ENCODE data around the gene GNG12. TPM values are rescaled to one million over a fixed set of nuclear protein-coding genes. Genes with fewer than 3 reads are reported as not detected.

Gene GNG12
- total RNA-seq, 6 donors from 2014 or later = 14.3 to 54.6 (median 45.1) TPM

- H3K27ac ChIP-seq = no peak overlapping the region
Observed at GRCh38 chr1:67766141-67766978, 66.9 kb downstream of the GNG12 start.

DNA sequence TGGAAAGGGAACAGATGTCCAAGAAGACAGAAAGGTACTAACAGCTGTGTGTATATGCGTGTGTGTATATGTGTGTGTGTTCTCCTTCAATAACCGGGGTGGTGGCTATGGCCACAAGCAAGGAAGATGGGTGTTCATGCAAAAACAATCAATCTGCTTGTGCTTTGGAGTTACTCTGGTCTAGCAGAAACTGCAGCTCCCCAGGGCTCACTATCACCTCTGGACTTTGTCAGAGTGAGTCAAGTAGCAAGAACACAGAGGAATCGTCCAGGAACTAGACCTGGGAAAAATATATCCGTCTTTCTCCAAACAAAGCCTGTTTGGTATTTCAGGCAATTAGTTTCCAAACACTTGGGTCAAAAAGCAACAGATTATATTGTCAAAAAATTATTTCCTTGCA, 68.6 kb downstream of the GNG12 start:
- H3K27ac ChIP-seq = no peak overlapping the region
- WGBS, 2 donors = 83 to 85% methylated on average over 4 of the region's 4 CpGs
- H3K9me3 ChIP-seq = no peaks in the 10 kb centered on the region
- H3K4me1 ChIP-seq = peaks cover 6 to 15% (median 10%) of the 10 kb centered on the region in 4 donors
- TF ChIP-seq EP300 (IDR thresholded peaks at IDR 0.05) = no peak
- TF ChIP-seq, protein P1, sequence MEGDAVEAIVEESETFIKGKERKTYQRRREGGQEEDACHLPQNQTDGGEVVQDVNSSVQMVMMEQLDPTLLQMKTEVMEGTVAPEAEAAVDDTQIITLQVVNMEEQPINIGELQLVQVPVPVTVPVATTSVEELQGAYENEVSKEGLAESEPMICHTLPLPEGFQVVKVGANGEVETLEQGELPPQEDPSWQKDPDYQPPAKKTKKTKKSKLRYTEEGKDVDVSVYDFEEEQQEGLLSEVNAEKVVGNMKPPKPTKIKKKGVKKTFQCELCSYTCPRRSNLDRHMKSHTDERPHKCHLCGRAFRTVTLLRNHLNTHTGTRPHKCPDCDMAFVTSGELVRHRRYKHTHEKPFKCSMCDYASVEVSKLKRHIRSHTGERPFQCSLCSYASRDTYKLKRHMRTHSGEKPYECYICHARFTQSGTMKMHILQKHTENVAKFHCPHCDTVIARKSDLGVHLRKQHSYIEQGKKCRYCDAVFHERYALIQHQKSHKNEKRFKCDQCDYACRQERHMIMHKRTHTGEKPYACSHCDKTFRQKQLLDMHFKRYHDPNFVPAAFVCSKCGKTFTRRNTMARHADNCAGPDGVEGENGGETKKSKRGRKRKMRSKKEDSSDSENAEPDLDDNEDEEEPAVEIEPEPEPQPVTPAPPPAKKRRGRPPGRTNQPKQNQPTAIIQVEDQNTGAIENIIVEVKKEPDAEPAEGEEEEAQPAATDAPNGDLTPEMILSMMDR (IDR thresholded peaks at IDR 0.05) = no peak
- no peak for TF ChIP-seq POLR2A (IDR thresholded peaks at IDR 0.05)
- TF ChIP-seq POLR2AphosphoS5 (IDR thresholded peaks at IDR 0.05) = no peak
- ATAC-seq (ENCODE audit: low FRiP score in 2 of 2) (no peak), DNase-seq (no peak)
- no peaks in the 10 kb centered on the region for H3K27me3 ChIP-seq
- H3K4me3 ChIP-seq = no peak overlapping the region
- H3K36me3 ChIP-seq = no peaks in the 10 kb centered on the region

More at GRCh38 chr1:67766141-67766978, 66.9 kb downstream of the GNG12 start:
- TF ChIP-seq, protein P1 (IDR thresholded peaks at IDR 0.05) = peak; percentile 66 to 75 (median 69)
- no peak for TF ChIP-seq POLR2AphosphoS5 (IDR thresholded peaks at IDR 0.05)
- Histone ChIP-seq H3K4me1 (peaks cover 0 to 9% (median 5%) of the 10 kb centered on the region in 4 donors), H3K9me3 (no peaks in the 10 kb centered on the region), H3K36me3 (no peaks in the 10 kb centered on the region), H3K4me3 (peak overlapping the region in 1 of 4 donors; percentile 2), H3K27me3 (no peaks in the 10 kb centered on the region)
- ATAC-seq (ENCODE audit: low FRiP score in 2 of 2) (peak; percentile 49 to 86), DNase-seq (no peak)
- 26 to 29% methylated on average over 17 of the region's 17 CpGs for WGBS, 2 donors

DNA sequence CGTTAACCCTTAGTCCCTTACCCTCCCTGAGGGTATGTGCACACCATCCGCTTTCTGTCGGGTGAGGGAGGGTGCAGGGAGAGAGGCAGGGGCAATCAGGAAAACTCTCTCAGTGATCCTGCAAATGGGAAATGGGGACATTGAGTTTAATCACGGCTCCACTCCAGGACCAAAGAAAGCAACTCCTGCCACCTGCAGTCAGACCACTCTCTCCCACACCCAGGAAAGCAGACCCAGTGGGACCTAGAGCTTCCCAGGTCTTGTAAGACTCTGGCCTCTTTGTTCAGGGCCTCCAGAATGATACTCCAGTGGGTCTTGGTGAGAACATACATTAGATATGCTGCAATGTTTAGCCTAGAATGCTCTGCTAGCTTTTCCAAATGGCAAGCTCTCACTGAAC, 71.5 kb downstream of the GNG12 start:
- Histone ChIP-seq H3K27ac (no peak overlapping the region), H3K9me3 (no peaks in the 10 kb centered on the region), H3K4me3 (no peak overlapping the region), H3K36me3 (no peaks in the 10 kb centered on the region), H3K27me3 (no peaks in the 10 kb centered on the region), H3K4me1 (peaks cover 7 to 21% (median 11%) of the 10 kb centered on the region in 4 donors)
- DNase-seq (no peak), ATAC-seq (ENCODE audit: low FRiP score in 2 of 2) (no peak)
- TF ChIP-seq POLR2AphosphoS5 (IDR thresholded peaks at IDR 0.05) (no peak), POLR2A (IDR thresholded peaks at IDR 0.05) (no peak), EP300 (IDR thresholded peaks at IDR 0.05) (no peak)
- TF ChIP-seq, protein P1 (IDR thresholded peaks at IDR 0.05) = no peak
- 83 to 94% methylated on average over 4 of the region's 4 CpGs for WGBS, 2 donors

- Histone ChIP-seq H3K4me3 (no peak overlapping the region), H3K9me3 (no peaks in the 10 kb centered on the region), H3K4me1 (peaks cover 6 to 18% (median 8%) of the 10 kb centered on the region in 4 donors), H3K27ac (no peak overlapping the region), H3K27me3 (no peaks in the 10 kb centered on the region), H3K36me3 (no peaks in the 10 kb centered on the region)
- WGBS, 2 donors = 62 to 65% methylated on average over 2 of the region's 2 CpGs
- no peak for ATAC-seq (ENCODE audit: low FRiP score in 2 of 2)
- TF ChIP-seq POLR2AphosphoS5 (IDR thresholded peaks at IDR 0.05) = no peak
- no peak for TF ChIP-seq EP300 (IDR thresholded peaks at IDR 0.05)
- TF ChIP-seq, protein P1 (IDR thresholded peaks at IDR 0.05) = no peak
- no peak for TF ChIP-seq POLR2A (IDR thresholded peaks at IDR 0.05)
- DNase-seq = no peak
Observed at GRCh38 chr1:67761091-67761490, 72.2 kb downstream of the GNG12 start.

Data from upper lobe of left lung (tissue), 6 donors.